HG02571 (cell line): Measurements from ENCODE around the gene PARD3B.

ENCODE experiments used
- ATAC-seq: cut with Tn5 transposase; IDR thresholded peaks from one replicate; pipeline ENCODE4 v1.9.1; 2021; ENCODE audit warnings: mild to moderate bottlenecking, moderate library complexity; ENCODE audit not compliant: unreplicated experiment

The PARD3B gene

GRCh38 chr2:204876311-204876710, 331.0 kb downstream of the PARD3B start:
- ATAC-seq = no peak

GRCh38 chr2:204877691-204878090, 332.4 kb downstream of the PARD3B start:
- no peak for ATAC-seq

- ATAC-seq = no peak
These were observed 335.7 kb downstream of the PARD3B start for GRCh38 chr2:204880928-204881327.

- ATAC-seq = no peak
These were observed 336.4 kb downstream of the PARD3B start for GRCh38 chr2:204881655-204882054.

- ATAC-seq = no peak
These were observed 340.5 kb downstream of the PARD3B start for GRCh38 chr2:204885747-204886146.

- no peak for ATAC-seq
These were observed 341.4 kb downstream of the PARD3B start for GRCh38 chr2:204886713-204887112.

GRCh38 chr2:204888222-204888621, 342.9 kb downstream of the PARD3B start:
- no peak for ATAC-seq

GRCh38 chr2:204890680-204891079, 345.4 kb downstream of the PARD3B start:
- ATAC-seq = no peak

- no peak for ATAC-seq
These were observed 346.5 kb downstream of the PARD3B start for GRCh38 chr2:204891739-204892138.

GRCh38 chr2:204892506-204893255, 347.4 kb downstream of the PARD3B start:
- ATAC-seq = no peak

- no peak for ATAC-seq
These were observed 350.9 kb downstream of the PARD3B start for GRCh38 chr2:204896146-204896545.

GRCh38 chr2:204897561-204897960, 352.3 kb downstream of the PARD3B start:
- no peak for ATAC-seq

- no peak for ATAC-seq
These were observed 353.8 kb downstream of the PARD3B start for GRCh38 chr2:204898928-204899640.

- ATAC-seq = no peak
These were observed 354.7 kb downstream of the PARD3B start for GRCh38 chr2:204899983-204900382.

- ATAC-seq = no peak
These were observed 355.2 kb downstream of the PARD3B start for GRCh38 chr2:204900487-204900886.

GRCh38 chr2:204900910-204901309, 355.6 kb downstream of the PARD3B start:
- no peak for ATAC-seq

- ATAC-seq = no peak
These were observed 356.3 kb downstream of the PARD3B start for GRCh38 chr2:204901591-204901990.

- no peak for ATAC-seq
These were observed 364.5 kb downstream of the PARD3B start for GRCh38 chr2:204909791-204910190.

- ATAC-seq = no peak
These were observed 368.0 kb downstream of the PARD3B start for GRCh38 chr2:204913312-204913711.

GRCh38 chr2:204913854-204914464, 368.7 kb downstream of the PARD3B start:
- no peak for ATAC-seq

GRCh38 chr2:204914708-204915107, 369.4 kb downstream of the PARD3B start:
- ATAC-seq = no peak
